Endodermal cell (in vitro differentiated cells): ENCODE results near the gene E2F2. TPM values are rescaled to one million over a fixed set of nuclear protein-coding genes. Genes with fewer than 3 reads are reported as not detected.

Experiments
- DNase-seq: peaks from one replicate; pipeline ENCODE4 v3.0.0-alpha.2; 2017
- H3K27ac ChIP-seq: 2 replicates; pipeline ENCODE4 v1.5.1; 2013; ENCODE audit warnings: mild to moderate bottlenecking, low read depth, low read length, moderate library complexity
- H3K27me3 ChIP-seq: 2 replicates; pipeline ENCODE4 v1.6.1; 2013; ENCODE audit warnings: mild to moderate bottlenecking, low read length, moderate library complexity; ENCODE audit not compliant: insufficient read depth, control insufficient read depth, poor library complexity, severe bottlenecking
- H3K36me3 ChIP-seq: 2 replicates; pipeline ENCODE4 v1.7.0; 2013; ENCODE audit warnings: mild to moderate bottlenecking, low read length, moderate library complexity; ENCODE audit not compliant: control insufficient read depth, insufficient read depth
- H3K4me1 ChIP-seq: one replicate; pipeline ENCODE4 v1.7.0; 2013; ENCODE audit warnings: low read length; ENCODE audit not compliant: control insufficient read depth, insufficient read depth
- H3K4me3 ChIP-seq: 2 replicates; pipeline ENCODE4 v1.5.1; 2013; ENCODE audit warnings: mild to moderate bottlenecking, low read length, moderate library complexity
- H3K9ac ChIP-seq: 2 replicates; pipeline ENCODE4 v1.6.1; 2013; ENCODE audit warnings: mild to moderate bottlenecking, low read length, moderate library complexity; ENCODE audit not compliant: poor library complexity, severe bottlenecking; ENCODE audit errors: extremely low read depth
- H3K9me3 ChIP-seq: 2 replicates; pipeline ENCODE4 v1.6.1; 2013; ENCODE audit warnings: mild to moderate bottlenecking, low read length, moderate library complexity; ENCODE audit not compliant: control insufficient read depth
- H3K27ac Mint-ChIP-seq: 2 replicates; pipeline ENCODE4 v1.8.0; 2020; ENCODE audit warnings: mixed read lengths
- H3K27me3 Mint-ChIP-seq: 2 replicates; pipeline ENCODE4 v1.8.0; 2021; ENCODE audit warnings: mild to moderate bottlenecking, mixed read lengths; ENCODE audit not compliant: insufficient read depth
- H3K36me3 Mint-ChIP-seq: 2 replicates; pipeline ENCODE4 v1.8.0; 2020; ENCODE audit warnings: low read depth, mixed read lengths
- H3K4me1 Mint-ChIP-seq: 2 replicates; pipeline ENCODE4 v1.8.0; 2020; ENCODE audit warnings: mixed read lengths
- H3K4me3 Mint-ChIP-seq: 2 replicates; pipeline ENCODE4 v1.8.0; 2020; ENCODE audit warnings: mild to moderate bottlenecking, moderate library complexity, mixed read lengths
- H3K9me3 Mint-ChIP-seq: 2 replicates; pipeline ENCODE4 v1.8.0; 2020; ENCODE audit warnings: mild to moderate bottlenecking, mixed read lengths
- CTCF ChIP-seq: fragments of 200-600 bp; sonication (generic); conservative IDR thresholded peaks from 2 replicates; pipeline ENCODE4 v1.5.0; 2021; ENCODE audit warnings: antibody characterized with exemption, mild to moderate bottlenecking
- WGBS, 2 experiments: methylation state at CpG; one replicate each; pipeline versions ENCODE4 v1.1.5 to v1.1.7; 2013; ENCODE audit warnings: missing lambda C conversion rate in 2 of 2, mixed read lengths in 1 of 2; ENCODE audit not compliant: insufficient coverage in 1 of 2, insufficient read length in 1 of 2; 5-methylcytosine and 5-hydroxymethylcytosine counted together
- total RNA-seq, 2 donors: library from RNA; stranded (reverse); fragmentation: NEBNext Ultra II Directional in 1 of 2; extraction: Animal tissue kit (Norgen Biotek cat#: 25700) in 1 of 2; gene quantifications; 2 replicates in 1 of 2; 3 replicates in 1 of 2; pipeline ENCODE4 v1.2.1, GENCODE V29; 2021

The E2F2 gene
- total RNA-seq, 2 donors from 2014 or later, result 7.3 to 9.8 TPM

- Mint-ChIP-seq H3K4me1 (no peaks in the 10 kb centered on the region), H3K9me3 (no peaks in the 10 kb centered on the region), H3K27me3 (no peaks in the 10 kb centered on the region), H3K27ac (no peak overlapping the region), H3K4me3 (no peak overlapping the region), H3K36me3 (peaks cover 27% of the 10 kb centered on the region)
- TF ChIP-seq CTCF, result no peak
- Histone ChIP-seq H3K9me3 (peaks cover 3% of the 10 kb centered on the region), H3K36me3 (peaks cover 15% of the 10 kb centered on the region), H3K4me1 (no peaks in the 10 kb centered on the region), H3K27me3 (no peaks in the 10 kb centered on the region), H3K4me3 (no peak overlapping the region), H3K9ac (no peak overlapping the region), H3K27ac (no peak overlapping the region)
- no peak for DNase-seq
- 95 to 97% methylated on average over 2 of the region's 3 CpGs for WGBS, 2 experiments
Measured at GRCh38 chr1:23463286-23463685, 67.7 kb downstream of the E2F2 start.

- H3K27me3 Mint-ChIP-seq, result no peaks in the 10 kb centered on the region
- TF ChIP-seq CTCF, result no peak
- H3K36me3 ChIP-seq, result peaks cover 15% of the 10 kb centered on the region
- no peaks in the 10 kb centered on the region for H3K27me3 ChIP-seq
- H3K9me3 Mint-ChIP-seq, result no peaks in the 10 kb centered on the region
- H3K4me1 Mint-ChIP-seq, result no peaks in the 10 kb centered on the region
- H3K4me3 ChIP-seq, result no peak overlapping the region
- WGBS, 2 experiments, result 90 to 100% methylated on average over 1 to 2 of the region's 2 CpGs
- H3K4me1 ChIP-seq, result no peaks in the 10 kb centered on the region
- DNase-seq, result no peak
- no peak overlapping the region for H3K27ac Mint-ChIP-seq
- H3K36me3 Mint-ChIP-seq, result peaks cover 30% of the 10 kb centered on the region
- no peak overlapping the region for H3K9ac ChIP-seq
- no peak overlapping the region for H3K27ac ChIP-seq
- H3K4me3 Mint-ChIP-seq, result no peak overlapping the region
- peaks cover 3% of the 10 kb centered on the region for H3K9me3 ChIP-seq
Measured at GRCh38 chr1:23462766-23463165, 68.3 kb downstream of the E2F2 start.

- Mint-ChIP-seq H3K9me3 (no peaks in the 10 kb centered on the region), H3K27ac (no peak overlapping the region), H3K36me3 (peaks cover 36% of the 10 kb centered on the region), H3K27me3 (no peaks in the 10 kb centered on the region), H3K4me3 (no peak overlapping the region), H3K4me1 (no peaks in the 10 kb centered on the region)
- H3K4me3 ChIP-seq, result no peak overlapping the region
- TF ChIP-seq CTCF, result no peak
- peaks cover 20% of the 10 kb centered on the region for H3K36me3 ChIP-seq
- no peaks in the 10 kb centered on the region for H3K27me3 ChIP-seq
- peaks cover 3% of the 10 kb centered on the region for H3K9me3 ChIP-seq
- DNase-seq, result no peak
- H3K4me1 ChIP-seq, result no peaks in the 10 kb centered on the region
- no peak overlapping the region for H3K9ac ChIP-seq
- no peak overlapping the region for H3K27ac ChIP-seq
- 88 to 94% methylated on average over 3 of the region's 3 CpGs for WGBS, 2 experiments
Measured at GRCh38 chr1:23461050-23461449, 70.0 kb downstream of the E2F2 start.
